IPS-18c (cell line): ENCODE results near the gene TMPRSS15.
"Not testable (repeated sequence)": the region's sequence is repeated elsewhere in the genome, so short reads cannot be mapped to it uniquely, and the experiment has no call there.

ENCODE experiments used
- H3K4me3 ChIP-seq: 2 replicates; pipeline ENCODE4 v1.7.0; 2013; ENCODE audit warnings: low read depth, mild to moderate bottlenecking, low read length, moderate library complexity; ENCODE audit not compliant: insufficient read depth
- H3K9me3 ChIP-seq: one replicate; pipeline ENCODE4 v1.6.1; 2013; ENCODE audit warnings: mild to moderate bottlenecking, low read length, moderate library complexity; ENCODE audit not compliant: control insufficient read depth, insufficient read depth

Gene TMPRSS15

GRCh38 chr21:18403735-18404450 lies at the start of gene TMPRSS15:
TMPRSS15 (minus strand) TSS chr21:18403785; CDS start chr21:18403622, 163 bp downstream.
- no peak within 1 kb of the TSS for H3K4me3 ChIP-seq
- H3K9me3 ChIP-seq, result no peaks in the 10 kb centered on the region

GRCh38 chr21:18451670-18452069 lies 48.1 kb upstream of the TMPRSS15 start:
- H3K9me3 ChIP-seq, result no peaks in the 10 kb centered on the region
- H3K4me3 ChIP-seq, result no peak overlapping the region

- no peak overlapping the region for H3K4me3 ChIP-seq
- no peaks in the 10 kb centered on the region for H3K9me3 ChIP-seq
Measured at GRCh38 chr21:18449605-18450550, 46.3 kb upstream of the TMPRSS15 start.

GRCh38 chr21:18443701-18444100 lies 40.1 kb upstream of the TMPRSS15 start:
- Histone ChIP-seq H3K4me3 (no peak overlapping the region), H3K9me3 (no peaks in the 10 kb centered on the region)

- no peak overlapping the region for H3K4me3 ChIP-seq
- H3K9me3 ChIP-seq, result no peaks in the 10 kb centered on the region
Measured at GRCh38 chr21:18443085-18443484, 39.5 kb upstream of the TMPRSS15 start.

GRCh38 chr21:18430341-18430740 lies 26.8 kb upstream of the TMPRSS15 start:
- Histone ChIP-seq H3K4me3 (no peak overlapping the region), H3K9me3 (no peaks in the 10 kb centered on the region)

- no peak overlapping the region for H3K4me3 ChIP-seq
- no peaks in the 10 kb centered on the region for H3K9me3 ChIP-seq
Measured at GRCh38 chr21:18424276-18424675, 20.7 kb upstream of the TMPRSS15 start.

GRCh38 chr21:18417141-18417790 lies 13.7 kb upstream of the TMPRSS15 start:
- H3K4me3 ChIP-seq, result no peak overlapping the region
- no peaks in the 10 kb centered on the region for H3K9me3 ChIP-seq

GRCh38 chr21:18411565-18411964 lies 8.0 kb upstream of the TMPRSS15 start:
- no peaks in the 10 kb centered on the region for H3K9me3 ChIP-seq
- H3K4me3 ChIP-seq, result no peak overlapping the region

GRCh38 chr21:18409579-18409978 lies 6.0 kb upstream of the TMPRSS15 start:
- H3K4me3 ChIP-seq, result no peak overlapping the region
- H3K9me3 ChIP-seq, result no peaks in the 10 kb centered on the region

- H3K4me3 ChIP-seq, result no peak overlapping the region
- H3K9me3 ChIP-seq, result no peaks in the 10 kb centered on the region
Measured at GRCh38 chr21:18398843-18399242, 4.7 kb downstream of the TMPRSS15 start.

- peaks cover 3% of the 10 kb centered on the region for H3K9me3 ChIP-seq
- H3K4me3 ChIP-seq, result no peak overlapping the region
Measured at GRCh38 chr21:18387994-18388393, 15.6 kb downstream of the TMPRSS15 start.

- no peak overlapping the region for H3K4me3 ChIP-seq
- no peaks in the 10 kb centered on the region for H3K9me3 ChIP-seq
Measured at GRCh38 chr21:18384771-18385170, 18.8 kb downstream of the TMPRSS15 start.

- not testable (repeated sequence) for H3K9me3 ChIP-seq, H3K4me3 ChIP-seq
Measured at GRCh38 chr21:18382934-18383619, 20.5 kb downstream of the TMPRSS15 start.

GRCh38 chr21:18382141-18382540 lies 21.4 kb downstream of the TMPRSS15 start:
- H3K9me3 ChIP-seq, result no peaks in the 10 kb centered on the region
- no peak overlapping the region for H3K4me3 ChIP-seq

GRCh38 chr21:18373606-18374005 lies 30.0 kb downstream of the TMPRSS15 start:
- H3K9me3 ChIP-seq, result no peaks in the 10 kb centered on the region
- H3K4me3 ChIP-seq, result no peak overlapping the region

GRCh38 chr21:18370301-18370700 lies 33.3 kb downstream of the TMPRSS15 start:
- Histone ChIP-seq H3K9me3 (no peaks in the 10 kb centered on the region), H3K4me3 (no peak overlapping the region)
